ENCODE measurements around the gene MYOT. TPM values are rescaled to one million over a fixed set of nuclear protein-coding genes. Genes with fewer than 3 reads are reported as not detected.

Gene MYOT
- total RNA-seq, 4 donors from 2014 or later, result 99.0 to 801 (median 294) TPM

- Histone ChIP-seq H3K36me3 (no peaks in the 10 kb centered on the region), H3K27me3 (no peaks in the 10 kb centered on the region), H3K9me3 (no peaks in the 10 kb centered on the region), H3K4me3 (no peak overlapping the region), H3K27ac (peak overlapping the region; percentile 92 to 94 (median 93)), H3K4me1 (peaks cover 68 to 83% of the 10 kb centered on the region in 2 donors)
- DNase-seq (no peak), ATAC-seq (no peak)
- TF ChIP-seq POLR2A (IDR thresholded peaks at IDR 0.05) (no peak), CTCF (IDR thresholded peaks at IDR 0.05 in 4 of 5, conservative IDR thresholded peaks at IDR 0.05 in 1 of 5) (no peak)
- intact Hi-C loops (cut with DNase I; ENCODE audit: low total_unique reads), result loop anchor here (10.0 kb wide), 1 partner anchor 360 kb away; no protein-coding TSS in a partner anchor
- in situ Hi-C loops (cut with MboI; ENCODE audit: low sequenced_read_pairs in 4 of 4), result loop anchor here in 2 of 4 donors (5.0 to 10.0 kb wide), 2 partner anchors 43 to 50 kb away; partner anchors contain the start of gene PKD2L2 (in 1 of the 2)
Measured at GRCh38 chr5:137834498-137835049, 33.1 kb upstream of the MYOT start.

DNA sequence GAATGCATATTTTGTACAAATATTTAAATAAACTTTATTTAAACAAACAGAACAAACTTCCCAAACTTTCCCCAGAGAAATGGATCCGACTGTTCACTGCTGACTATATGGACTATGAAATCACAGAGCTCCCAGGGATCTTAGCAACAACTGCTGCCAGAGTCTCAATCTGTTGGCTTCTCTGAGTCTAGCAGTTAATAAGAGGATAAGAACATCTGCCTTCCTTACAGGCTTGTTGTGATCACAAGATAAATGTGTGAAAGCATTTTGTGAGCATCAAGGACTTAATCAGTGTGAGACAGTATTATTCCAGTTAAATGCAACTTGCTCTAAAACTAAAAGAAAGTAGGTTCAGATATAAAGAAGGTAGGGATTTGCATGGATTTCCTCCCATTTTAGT lies 31.4 kb upstream of the MYOT start:
- DNase-seq, result no peak
- intact Hi-C loops (cut with DNase I; ENCODE audit: low total_unique reads), result loop anchor here (2.0 to 10.0 kb wide), 2 partner anchors 45 to 361 kb away; no protein-coding TSS in a partner anchor
- peak in 1 of 2 donors; percentile 4 for ATAC-seq

GRCh38 chr5:137836997-137837396 lies 30.7 kb upstream of the MYOT start:
- intact Hi-C loops (cut with DNase I; ENCODE audit: low total_unique reads) (loop anchor here (1.0 to 10.0 kb wide), 3 partner anchors 33 to 362 kb away; no protein-coding TSS in a partner anchor), in situ Hi-C loops (cut with MboI; ENCODE audit: low sequenced_read_pairs in 4 of 4) (loop anchor here in 2 of 4 donors (5.0 to 10.0 kb wide), 2 partner anchors 40 to 48 kb away; partner anchors contain the start of gene PKD2L2 (in 1 of the 2))
- DNase-seq (peak; percentile 39 to 61), ATAC-seq (peak; percentile 79 to 82)
- H3K4me1 ChIP-seq, result peaks cover 66 to 72% of the 10 kb centered on the region in 2 donors
- peak overlapping the region; percentile 92 to 94 (median 93) for H3K27ac ChIP-seq
- H3K27me3 ChIP-seq, result no peaks in the 10 kb centered on the region
- TF ChIP-seq POLR2A (IDR thresholded peaks at IDR 0.05) (peak in 1 of 2 donors; percentile 68), CTCF (IDR thresholded peaks at IDR 0.05 in 4 of 5, conservative IDR thresholded peaks at IDR 0.05 in 1 of 5) (no peak)
- H3K9me3 ChIP-seq, result no peaks in the 10 kb centered on the region
- H3K36me3 ChIP-seq, result no peaks in the 10 kb centered on the region
- H3K4me3 ChIP-seq, result peak overlapping the region in 3 of 4 donors; percentile 3 to 17 (median 4)

More for the DNA sequence above, 31.4 kb upstream of the MYOT start:
- Histone ChIP-seq H3K4me3 (no peak overlapping the region), H3K4me1 (peaks cover 68 to 73% of the 10 kb centered on the region in 2 donors), H3K9me3 (no peaks in the 10 kb centered on the region), H3K36me3 (no peaks in the 10 kb centered on the region), H3K27ac (peak overlapping the region; percentile 92 to 94 (median 93)), H3K27me3 (no peaks in the 10 kb centered on the region)
- in situ Hi-C loops (cut with MboI; ENCODE audit: low sequenced_read_pairs in 4 of 4), result loop anchor here in 2 of 4 donors (5.0 to 10.0 kb wide), 2 partner anchors 41 to 49 kb away; partner anchors contain the start of gene PKD2L2 (in 1 of the 2)
- TF ChIP-seq POLR2A (IDR thresholded peaks at IDR 0.05) (no peak), CTCF (IDR thresholded peaks at IDR 0.05 in 4 of 5, conservative IDR thresholded peaks at IDR 0.05 in 1 of 5) (no peak)

DNA sequence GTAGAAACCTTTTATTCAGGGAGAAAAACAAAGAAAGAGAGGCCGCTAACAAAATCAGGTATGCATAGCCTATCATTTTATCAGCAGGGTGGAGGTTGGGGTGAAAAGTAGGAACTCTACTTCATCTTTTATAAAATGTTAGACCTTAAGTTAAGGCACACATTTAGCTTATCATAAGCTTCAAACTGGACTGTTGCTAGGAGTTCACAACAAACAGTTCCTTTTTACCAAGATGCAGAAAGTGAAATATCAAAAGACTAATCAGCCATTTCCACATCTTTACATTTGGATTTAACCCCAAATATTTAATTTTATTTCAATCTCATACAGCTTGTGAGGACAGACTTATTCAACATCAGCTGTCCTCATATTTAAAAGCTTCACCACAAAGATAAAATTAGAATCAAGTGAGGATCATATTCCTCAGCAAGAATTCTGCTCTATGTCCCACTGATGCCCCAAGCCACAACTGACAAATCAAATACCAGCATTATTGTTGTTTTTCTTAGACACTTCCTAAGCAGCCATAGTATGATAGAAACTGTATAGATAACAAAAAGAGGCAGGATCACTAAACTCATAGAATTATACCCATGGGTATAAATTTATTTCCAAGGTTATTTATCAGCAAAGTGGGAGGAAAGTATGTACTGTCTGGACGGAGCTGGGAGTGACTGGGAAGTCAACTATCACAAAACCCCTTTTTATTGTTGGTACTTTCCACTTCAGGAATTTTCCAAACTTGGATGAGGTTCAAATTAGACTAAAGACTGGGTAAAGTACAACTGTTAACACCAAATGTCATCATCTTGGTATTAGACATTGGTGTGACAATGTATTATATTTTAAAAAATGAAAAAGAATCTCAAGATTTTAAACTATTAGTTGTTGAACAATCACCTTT lies 29.9 kb upstream of the MYOT start:
- intact Hi-C loops (cut with DNase I; ENCODE audit: low total_unique reads) (loop anchor here (1.0 to 10.0 kb wide), 3 partner anchors 33 to 363 kb away; no protein-coding TSS in a partner anchor), in situ Hi-C loops (cut with MboI; ENCODE audit: low sequenced_read_pairs in 4 of 4) (loop anchor here in 2 of 4 donors (5.0 to 10.0 kb wide), 2 partner anchors 40 to 47 kb away; partner anchors contain the start of gene PKD2L2 (in 1 of the 2))
- Histone ChIP-seq H3K4me3 (peak overlapping the region; percentile 3 to 17 (median 8)), H3K4me1 (peaks cover 66 to 71% of the 10 kb centered on the region in 2 donors), H3K36me3 (no peaks in the 10 kb centered on the region), H3K27me3 (no peaks in the 10 kb centered on the region), H3K9me3 (no peaks in the 10 kb centered on the region), H3K27ac (peak overlapping the region; percentile 92 to 94 (median 93))
- no peak for DNase-seq
- TF ChIP-seq CTCF (IDR thresholded peaks at IDR 0.05 in 4 of 5, conservative IDR thresholded peaks at IDR 0.05 in 1 of 5) (no peak), POLR2A (IDR thresholded peaks at IDR 0.05) (peak in 1 of 2 donors; percentile 24)
- ATAC-seq, result peak; percentile 75 to 82

Measured in gastrocnemius medialis (tissue), 4 donors.